KMS-11 (cell line): ENCODE measurements around the gene ZFPL1.

Experiments used
- H2AFZ ChIP-seq: fragments of 200-600 bp; sonication (generic); 2 replicates; pipeline ENCODE4 v1.6.1; 2016; ENCODE audit warnings: antibody characterized with exemption, mixed run types, low read depth
- H3K27ac ChIP-seq: fragments of 200-600 bp; sonication (generic); 2 replicates; pipeline ENCODE4 v1.6.1; 2016; ENCODE audit warnings: mild to moderate bottlenecking, mixed run types
- H3K27me3 ChIP-seq: fragments of 200-600 bp; sonication (generic); 2 replicates; pipeline ENCODE4 v1.6.1; 2017; ENCODE audit warnings: mild to moderate bottlenecking, low read depth, mixed run types, moderate library complexity; ENCODE audit not compliant: insufficient read depth
- H3K36me3 ChIP-seq: fragments of 200-600 bp; sonication (generic); 2 replicates; pipeline ENCODE4 v1.6.1; 2017; ENCODE audit warnings: mild to moderate bottlenecking, mixed run types; ENCODE audit not compliant: insufficient read depth
- H3K4me1 ChIP-seq: fragments of 200-600 bp; sonication (generic); 2 replicates; pipeline ENCODE4 v1.6.1; 2016; ENCODE audit warnings: mild to moderate bottlenecking, low read depth, mixed run types; ENCODE audit not compliant: poor library complexity, severe bottlenecking
- H3K4me2 ChIP-seq: fragments of 200-600 bp; sonication (generic); 2 replicates; pipeline ENCODE4 v1.7.0; 2016; ENCODE audit warnings: mild to moderate bottlenecking, mixed run types
- H3K4me3 ChIP-seq: fragments of 200-600 bp; sonication (generic); IDR thresholded peaks from 2 replicates; pipeline ENCODE4 v1.6.1; 2017; ENCODE audit warnings: low read depth, low read length, mixed read lengths; ENCODE audit not compliant: insufficient read depth
- H3K79me2 ChIP-seq: fragments of 200-600 bp; sonication (generic); 2 replicates; pipeline ENCODE4 v1.6.1; 2016; ENCODE audit warnings: low read depth, mixed run types; ENCODE audit not compliant: insufficient read depth
- H3K9ac ChIP-seq: fragments of 200-600 bp; sonication (generic); 2 replicates; pipeline ENCODE4 v1.6.1; 2016; ENCODE audit warnings: mild to moderate bottlenecking, mixed run types
- H4K20me1 ChIP-seq: fragments of 200-600 bp; sonication (generic); 2 replicates; pipeline ENCODE4 v1.6.1; 2016; ENCODE audit warnings: mild to moderate bottlenecking, mixed run types; ENCODE audit not compliant: insufficient read depth
- CTCF ChIP-seq: fragments of 200-600 bp; sonication (generic); conservative IDR thresholded peaks from 2 replicates; pipeline ENCODE4 v1.6.1; 2017; ENCODE audit warnings: low read depth, mild to moderate bottlenecking, antibody characterized with exemption, low read length, moderate library complexity, mixed read lengths

ZFPL1 gene

GRCh38 chr11:65100674-65101350 lies 16.8 kb downstream of the ZFPL1 start:
- Histone ChIP-seq H3K9ac (no peak overlapping the region), H4K20me1 (no peaks in the 10 kb centered on the region), H3K27ac (no peak overlapping the region), H3K4me1 (peaks cover 35% of the 10 kb centered on the region), H2AFZ (no peak overlapping the region), H3K4me3 (no peak overlapping the region), H3K36me3 (no peaks in the 10 kb centered on the region), H3K27me3 (no peaks in the 10 kb centered on the region), H3K4me2 (no peak overlapping the region), H3K79me2 (peaks cover 31% of the 10 kb centered on the region; the same call in 1 of the 2 replicates)
- peak; percentile 35; the same call in 1 of the 2 replicates for TF ChIP-seq CTCF

GRCh38 chr11:65102142-65103095 lies 18.4 kb downstream of the ZFPL1 start:
- TF ChIP-seq CTCF = no peak
- Histone ChIP-seq H3K27ac (no peak overlapping the region), H4K20me1 (no peaks in the 10 kb centered on the region), H3K79me2 (peaks cover 24% of the 10 kb centered on the region; the same call in 1 of the 2 replicates), H3K4me2 (no peak overlapping the region), H3K9ac (no peak overlapping the region), H2AFZ (no peak overlapping the region), H3K27me3 (no peaks in the 10 kb centered on the region), H3K4me1 (peaks cover 27% of the 10 kb centered on the region), H3K36me3 (no peaks in the 10 kb centered on the region), H3K4me3 (no peak overlapping the region)

- Histone ChIP-seq H2AFZ (no peak overlapping the region), H3K27me3 (no peaks in the 10 kb centered on the region), H3K4me3 (no peak overlapping the region), H3K36me3 (no peaks in the 10 kb centered on the region), H3K27ac (no peak overlapping the region), H3K4me1 (peaks cover 18% of the 10 kb centered on the region), H3K4me2 (no peak overlapping the region), H3K9ac (no peak overlapping the region), H4K20me1 (no peaks in the 10 kb centered on the region), H3K79me2 (peaks cover 16% of the 10 kb centered on the region; the same call in 1 of the 2 replicates)
- no peak for TF ChIP-seq CTCF
These were observed 19.5 kb downstream of the ZFPL1 start for GRCh38 chr11:65103476-65103875.

GRCh38 chr11:65104628-65105027 lies 20.6 kb downstream of the ZFPL1 start:
- H3K9ac ChIP-seq = no peak overlapping the region
- no peak overlapping the region for H3K4me2 ChIP-seq
- H2AFZ ChIP-seq = no peak overlapping the region
- H3K27me3 ChIP-seq = no peaks in the 10 kb centered on the region
- no peaks in the 10 kb centered on the region for H3K36me3 ChIP-seq
- peaks cover 5% of the 10 kb centered on the region; the same call in 1 of the 2 replicates for H3K79me2 ChIP-seq
- no peak overlapping the region for H3K27ac ChIP-seq
- no peak overlapping the region for H3K4me3 ChIP-seq
- H3K4me1 ChIP-seq = peaks cover 14% of the 10 kb centered on the region
- TF ChIP-seq CTCF = no peak
- no peaks in the 10 kb centered on the region for H4K20me1 ChIP-seq
